Stimulated activated naive CD8-positive, alpha-beta T cell treated with anti-CD3 and anti-CD28 coated beads, Interleukin-15, Interleukin-2, amounts not matched to agents 100 U/mL and 50 U/mL, for 24 hours (primary cell): ENCODE results near the gene PLS3.

Source experiments
- ATAC-seq: fragments of 150-1000 bp; cut with Tn5 transposase; one replicate; pipeline ENCODE4 v1.10.0; 2021
- DNase-seq: peaks from one replicate; pipeline ENCODE4 v3.0.0; 2021

PLS3 gene

DNA sequence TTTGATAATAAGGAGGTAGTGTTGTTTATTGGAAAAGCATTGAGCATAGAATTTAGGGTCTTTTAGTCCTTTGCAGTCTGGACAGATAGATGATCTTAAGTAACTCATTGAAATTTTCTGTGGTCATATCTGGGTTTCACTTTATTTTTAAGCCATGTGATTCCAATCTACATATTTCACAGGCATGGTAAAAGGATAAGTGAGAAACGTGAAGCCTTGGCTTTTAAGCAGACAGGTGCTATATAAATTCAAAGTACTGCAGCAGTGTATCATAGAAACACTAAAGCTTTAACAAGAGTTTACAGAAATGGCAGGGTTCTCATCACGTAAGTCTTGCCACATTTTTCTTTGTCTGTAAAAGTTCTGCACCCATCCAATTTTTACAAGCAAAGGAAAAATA is 4.9 kb downstream of the PLS3 start:
- ATAC-seq (no peak), DNase-seq (no peak)

DNA sequence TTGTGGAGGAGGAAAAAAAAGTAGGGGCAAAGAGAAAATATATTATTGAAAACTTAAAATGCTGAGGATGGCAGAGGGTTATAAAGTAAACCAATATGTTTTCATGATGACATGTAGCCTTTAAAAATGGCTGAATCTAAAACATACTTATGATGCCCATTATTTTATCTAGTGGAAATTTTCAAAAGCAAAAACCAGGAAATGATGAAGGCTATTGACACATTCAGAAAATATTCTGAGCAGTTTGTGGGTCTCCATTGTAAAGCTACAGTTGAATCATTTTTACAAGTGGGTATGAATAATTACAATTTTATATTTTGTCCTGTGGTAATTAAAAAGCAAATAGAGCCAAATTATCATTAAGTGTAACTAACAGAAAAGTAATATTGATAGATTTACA is 10.7 kb downstream of the PLS3 start:
- no peak for DNase-seq
- ATAC-seq = no peak

- no peak for ATAC-seq
Measured at GRCh38 chrX:115573185-115573584, 12.2 kb downstream of the PLS3 start.

GRCh38 chrX:115576676-115577075 is 15.7 kb downstream of the PLS3 start:
- no peak for ATAC-seq
- DNase-seq = no peak

More at GRCh38 chrX:115573185-115573584, 12.2 kb downstream of the PLS3 start:
- DNase-seq = no peak

GRCh38 chrX:115579327-115579726 is 18.4 kb downstream of the PLS3 start:
- DNase-seq (no peak), ATAC-seq (peak; percentile 71)

DNA sequence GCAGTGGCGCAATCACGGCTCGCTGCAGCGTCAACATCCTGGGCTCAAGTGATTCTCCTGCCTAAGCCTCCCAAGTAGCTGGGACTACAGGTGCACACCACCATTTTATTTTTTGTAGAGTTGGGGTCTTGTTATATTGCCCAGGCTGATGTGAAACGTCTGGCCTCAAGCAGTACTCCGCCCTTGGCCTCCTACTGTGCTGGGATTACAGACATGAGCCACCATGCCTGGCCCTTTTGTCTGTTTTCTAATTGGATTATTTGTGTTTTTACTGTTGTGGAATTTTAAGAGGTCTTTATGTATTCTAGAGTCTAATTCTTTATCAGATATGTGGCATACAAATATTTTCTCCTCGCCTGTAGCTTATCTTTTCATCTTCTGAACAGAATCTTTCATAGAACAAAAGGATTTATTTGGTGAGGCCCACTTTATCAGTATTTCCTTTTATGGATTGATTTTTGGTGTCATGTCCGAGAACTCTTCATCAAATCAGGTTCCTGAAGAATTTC is 18.9 kb downstream of the PLS3 start:
- ATAC-seq (no peak), DNase-seq (no peak)

- ATAC-seq (no peak), DNase-seq (no peak)
Measured at GRCh38 chrX:115581759-115582615, 21.0 kb downstream of the PLS3 start.

- no peak for DNase-seq
- ATAC-seq = no peak
Measured at GRCh38 chrX:115582616-115583495, 21.9 kb downstream of the PLS3 start.

GRCh38 chrX:115583496-115584004 is 22.6 kb downstream of the PLS3 start:
- ATAC-seq = no peak
- DNase-seq = no peak

DNA sequence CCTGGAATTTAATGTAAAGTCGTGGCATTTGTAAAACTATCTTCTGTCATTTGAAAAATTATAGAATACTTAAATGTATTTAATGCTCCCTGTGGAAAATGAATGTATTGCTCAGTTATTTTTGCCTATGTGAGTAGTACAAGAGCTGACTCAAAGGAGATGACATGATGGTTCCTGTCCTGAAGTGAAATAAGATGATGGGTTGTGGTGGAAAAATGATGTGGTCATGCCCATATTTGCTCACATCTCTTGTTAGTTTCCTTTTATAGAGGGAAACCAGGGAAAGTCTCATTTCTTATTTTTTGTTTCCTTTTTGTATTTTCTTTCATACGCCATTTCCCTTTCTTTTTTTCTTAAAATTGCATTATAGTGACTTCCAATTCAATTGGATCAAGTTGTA is 23.7 kb downstream of the PLS3 start:
- DNase-seq = no peak
- peak; percentile 65 for ATAC-seq

DNA sequence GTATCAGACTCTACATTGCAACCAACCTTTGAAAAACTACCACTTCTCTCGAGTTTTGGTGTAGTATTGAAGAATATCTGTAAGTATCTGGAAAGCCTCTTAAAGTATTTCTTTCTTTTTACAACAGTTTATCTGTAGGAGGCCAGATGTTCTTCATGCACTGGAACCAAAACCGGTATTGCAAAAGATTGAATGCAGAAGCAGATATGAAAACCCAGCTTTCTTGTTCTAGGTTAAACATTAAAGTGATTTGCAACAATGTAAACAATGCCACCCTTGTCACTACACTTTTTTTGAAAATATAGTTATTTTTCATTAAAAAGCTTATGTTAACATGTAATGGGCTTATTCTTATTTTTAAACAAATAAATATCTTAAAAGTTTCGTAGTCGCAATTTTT is 27.2 kb downstream of the PLS3 start:
- no peak for ATAC-seq

GRCh38 chrX:115589419-115589818 is 28.4 kb downstream of the PLS3 start:
- peak; percentile 32 for ATAC-seq
- DNase-seq = no peak

More for the DNA sequence above, 27.2 kb downstream of the PLS3 start:
- no peak for DNase-seq

DNA sequence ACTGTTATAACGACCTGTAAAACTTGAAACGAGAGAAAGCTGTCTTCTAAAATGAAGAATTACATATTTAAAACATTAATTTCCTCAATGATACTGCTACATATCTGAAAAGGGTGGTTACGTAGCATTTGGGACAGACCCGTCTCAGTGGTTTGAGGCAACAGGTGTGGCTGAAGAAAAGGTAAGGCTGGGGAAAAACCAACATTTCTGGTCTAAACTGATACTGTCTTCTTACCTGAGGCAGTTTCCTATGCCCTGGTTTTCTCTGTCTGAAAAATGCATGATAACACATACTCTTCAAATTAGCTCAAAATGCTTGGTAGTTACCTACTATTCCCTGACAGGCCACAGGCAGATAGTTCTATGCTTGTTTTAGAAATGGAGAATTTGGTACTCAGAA is 30.4 kb downstream of the PLS3 start:
- DNase-seq = no peak
- ATAC-seq = no peak

DNA sequence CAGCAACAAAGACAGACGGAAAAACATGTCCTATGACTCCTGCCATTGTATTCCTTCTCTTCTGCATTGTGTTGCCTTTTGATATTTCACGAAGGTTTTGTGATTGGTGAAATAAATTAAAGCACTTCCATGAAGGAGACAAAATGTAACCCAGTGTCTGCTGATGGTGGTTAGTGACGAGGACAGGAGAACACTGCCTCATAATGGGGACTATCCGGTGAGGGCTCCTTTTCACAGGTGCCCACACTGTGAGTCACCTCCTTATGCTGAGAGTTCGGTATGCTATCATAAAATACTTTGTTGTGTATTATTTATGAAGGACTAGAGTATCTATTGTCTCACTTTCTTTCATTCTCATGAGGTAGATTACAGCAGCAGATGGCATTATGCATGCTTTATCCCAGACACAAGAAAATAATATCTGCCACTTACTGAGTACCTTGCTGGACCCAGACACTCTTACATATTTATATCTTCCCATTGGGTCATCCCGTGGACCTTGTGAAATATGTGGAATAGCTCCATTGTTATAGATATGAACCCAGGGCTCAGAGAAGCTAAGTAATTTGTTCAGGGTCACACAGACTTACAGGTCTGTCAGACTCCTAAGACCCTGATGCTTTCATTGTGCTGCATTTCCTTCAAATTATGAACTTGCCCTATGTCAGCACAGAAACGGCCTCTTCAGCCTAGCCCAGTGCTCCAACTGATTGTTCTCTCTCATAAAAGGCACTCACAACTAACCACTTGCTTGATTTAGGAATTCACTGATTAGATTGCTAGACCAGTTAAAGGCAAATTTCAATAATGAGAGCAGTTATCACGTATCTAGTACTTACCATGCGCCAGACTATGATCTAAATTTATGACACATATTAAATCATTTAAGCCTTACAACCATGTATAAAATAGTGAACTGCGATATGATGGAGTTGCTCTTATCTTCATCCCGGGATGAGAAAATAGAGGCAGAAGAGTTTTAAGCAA is 31.2 kb downstream of the PLS3 start:
- ATAC-seq = no peak
- DNase-seq = no peak

- no peak for ATAC-seq
Measured at GRCh38 chrX:115592997-115593734, 32.2 kb downstream of the PLS3 start.

GRCh38 chrX:115595049-115595448 is 34.1 kb downstream of the PLS3 start:
- ATAC-seq = no peak
- no peak for DNase-seq

More at GRCh38 chrX:115592997-115593734, 32.2 kb downstream of the PLS3 start:
- DNase-seq = no peak

DNA sequence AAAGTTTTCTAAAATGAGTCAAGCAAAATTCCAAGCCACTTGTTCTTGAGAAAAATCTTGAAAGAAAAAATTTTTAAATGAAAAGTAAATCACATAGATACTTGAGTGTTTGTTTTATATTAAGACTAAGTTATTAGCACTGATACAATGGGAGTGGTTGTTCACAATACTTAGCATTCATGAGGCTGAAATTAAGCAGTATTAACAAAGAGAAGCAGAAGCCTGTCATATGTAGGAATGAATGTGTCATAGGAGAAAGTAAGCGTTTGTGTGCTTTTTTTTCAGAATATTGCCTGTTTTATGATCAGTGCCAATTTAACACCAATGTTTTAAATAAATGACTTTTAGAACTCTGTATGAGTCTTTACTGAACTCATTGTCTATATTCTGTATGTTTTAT is 37.6 kb downstream of the PLS3 start:
- no peak for DNase-seq

GRCh38 chrX:115602308-115602707 is 41.3 kb downstream of the PLS3 start:
- DNase-seq (no peak), ATAC-seq (no peak)

More for the DNA sequence above, 37.6 kb downstream of the PLS3 start:
- ATAC-seq = no peak

DNA sequence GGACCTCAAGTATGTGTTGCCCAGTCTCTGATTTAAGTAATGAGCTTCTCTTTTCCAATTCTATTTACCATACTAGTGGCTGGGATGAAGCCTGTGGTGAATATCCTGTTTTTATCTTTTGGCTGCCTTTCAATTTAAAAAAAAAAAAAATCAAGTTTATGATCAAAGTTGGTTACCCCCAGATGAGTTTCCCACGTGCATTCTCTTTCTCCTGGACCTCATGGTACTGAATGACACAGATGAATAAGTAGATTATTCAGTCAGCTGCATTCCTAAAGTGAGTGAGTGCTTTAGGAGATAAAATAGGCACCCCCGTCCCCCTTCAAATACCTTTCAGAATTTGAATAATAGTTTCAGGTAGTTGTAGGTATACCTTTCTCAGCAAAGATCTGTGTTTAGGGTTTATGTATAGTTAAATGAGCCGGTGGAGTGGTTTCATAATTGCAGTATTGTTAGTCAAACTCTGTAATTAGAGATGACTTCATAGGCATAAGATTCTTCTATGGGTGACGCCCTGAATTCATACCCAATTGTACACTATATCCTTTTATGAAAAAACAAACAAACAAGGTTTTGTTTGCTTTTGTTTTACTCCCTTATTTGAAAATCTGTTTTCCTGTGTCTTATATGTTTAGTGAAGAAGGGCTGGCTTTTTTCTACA is 41.9 kb downstream of the PLS3 start:
- no peak for ATAC-seq

GRCh38 chrX:115603534-115604074 is 42.6 kb downstream of the PLS3 start:
- DNase-seq (no peak), ATAC-seq (no peak)

More for the DNA sequence above, 41.9 kb downstream of the PLS3 start:
- DNase-seq = no peak
